Activated naive CD8-positive, alpha-beta T cell treated with anti-CD3 and anti-CD28 coated beads, Interleukin-2, amount 50 U/mL, for 24 hours (primary cell): Measurements from ENCODE around the gene LLGL2.
"Not testable (repeated sequence)": the region's sequence is repeated elsewhere in the genome, so short reads cannot be mapped to it uniquely, and the experiment has no call there.

Source experiments
- ATAC-seq: fragments of 150-1000 bp; cut with Tn5 transposase; one replicate; pipeline ENCODE4 v1.10.0; 2021
- DNase-seq: peaks from one replicate; pipeline ENCODE4 v3.0.0; 2021
- H3K27ac Mint-ChIP-seq: one replicate; pipeline ENCODE4 v1.8.0; 2021; ENCODE audit warnings: mild to moderate bottlenecking, mixed read lengths
- H3K27me3 Mint-ChIP-seq: one replicate; pipeline ENCODE4 v1.8.0; 2021; ENCODE audit warnings: mixed read lengths
- H3K36me3 Mint-ChIP-seq: one replicate; pipeline ENCODE4 v1.8.0; 2021; ENCODE audit warnings: low read depth, mixed read lengths
- H3K4me1 Mint-ChIP-seq: one replicate; pipeline ENCODE4 v1.8.0; 2021; ENCODE audit warnings: mixed read lengths
- H3K4me3 Mint-ChIP-seq: one replicate; pipeline ENCODE4 v1.8.0; 2021; ENCODE audit warnings: mild to moderate bottlenecking, moderate library complexity, mixed read lengths
- H3K9me3 Mint-ChIP-seq: one replicate; pipeline ENCODE4 v1.8.0; 2021; ENCODE audit warnings: mixed read lengths

Gene LLGL2, protein sequence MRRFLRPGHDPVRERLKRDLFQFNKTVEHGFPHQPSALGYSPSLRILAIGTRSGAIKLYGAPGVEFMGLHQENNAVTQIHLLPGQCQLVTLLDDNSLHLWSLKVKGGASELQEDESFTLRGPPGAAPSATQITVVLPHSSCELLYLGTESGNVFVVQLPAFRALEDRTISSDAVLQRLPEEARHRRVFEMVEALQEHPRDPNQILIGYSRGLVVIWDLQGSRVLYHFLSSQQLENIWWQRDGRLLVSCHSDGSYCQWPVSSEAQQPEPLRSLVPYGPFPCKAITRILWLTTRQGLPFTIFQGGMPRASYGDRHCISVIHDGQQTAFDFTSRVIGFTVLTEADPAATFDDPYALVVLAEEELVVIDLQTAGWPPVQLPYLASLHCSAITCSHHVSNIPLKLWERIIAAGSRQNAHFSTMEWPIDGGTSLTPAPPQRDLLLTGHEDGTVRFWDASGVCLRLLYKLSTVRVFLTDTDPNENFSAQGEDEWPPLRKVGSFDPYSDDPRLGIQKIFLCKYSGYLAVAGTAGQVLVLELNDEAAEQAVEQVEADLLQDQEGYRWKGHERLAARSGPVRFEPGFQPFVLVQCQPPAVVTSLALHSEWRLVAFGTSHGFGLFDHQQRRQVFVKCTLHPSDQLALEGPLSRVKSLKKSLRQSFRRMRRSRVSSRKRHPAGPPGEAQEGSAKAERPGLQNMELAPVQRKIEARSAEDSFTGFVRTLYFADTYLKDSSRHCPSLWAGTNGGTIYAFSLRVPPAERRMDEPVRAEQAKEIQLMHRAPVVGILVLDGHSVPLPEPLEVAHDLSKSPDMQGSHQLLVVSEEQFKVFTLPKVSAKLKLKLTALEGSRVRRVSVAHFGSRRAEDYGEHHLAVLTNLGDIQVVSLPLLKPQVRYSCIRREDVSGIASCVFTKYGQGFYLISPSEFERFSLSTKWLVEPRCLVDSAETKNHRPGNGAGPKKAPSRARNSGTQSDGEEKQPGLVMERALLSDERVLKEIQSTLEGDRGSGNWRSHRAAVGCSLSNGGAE

DNA sequence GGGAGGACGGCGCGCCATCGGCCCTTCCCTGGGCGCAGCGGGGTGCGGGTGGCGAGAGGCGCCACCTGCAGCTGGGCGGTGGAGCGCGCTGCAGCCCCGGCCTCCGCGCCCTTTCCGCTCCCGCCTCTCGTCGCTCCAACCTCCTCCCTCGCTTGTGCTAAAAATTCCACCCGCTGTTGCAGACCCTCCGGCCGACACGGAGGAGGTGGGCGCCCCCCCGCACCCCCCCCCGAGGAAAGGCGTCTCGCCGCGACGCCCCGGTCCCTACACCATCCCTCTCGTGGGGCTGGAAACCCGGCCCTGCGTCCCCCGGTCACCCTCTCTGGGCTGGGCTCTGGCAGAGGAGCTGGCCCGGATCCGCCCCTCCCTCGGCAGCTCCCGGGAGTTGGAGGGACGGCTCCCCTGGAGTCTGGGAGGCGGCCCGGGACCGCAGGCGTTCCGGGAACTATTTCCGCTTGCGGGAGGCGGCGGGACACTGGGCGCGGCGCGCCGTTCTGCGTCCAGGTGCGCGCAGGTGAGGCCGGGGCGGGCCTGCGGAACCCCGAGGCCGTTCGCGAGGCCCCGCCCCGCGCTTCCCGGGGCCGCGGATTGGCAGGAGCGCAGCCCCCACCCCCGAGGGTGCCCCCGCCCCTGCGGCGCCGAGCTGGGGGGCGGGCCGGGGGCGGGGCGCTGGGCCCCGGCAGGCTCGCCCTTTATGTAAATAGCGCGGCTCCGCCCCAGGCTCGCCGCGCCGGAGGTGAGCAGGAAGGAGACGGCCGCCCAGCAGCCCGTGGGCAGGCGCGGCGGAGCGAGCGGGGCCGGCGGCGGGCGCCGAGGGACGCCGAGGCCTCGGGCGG, at the start of gene LLGL2:
LLGL2 (plus strand) TSS at position 728 of the 836 bp plus-strand sequence. CDS start 17,730 bp downstream, outside the sequence.
- Mint-ChIP-seq H3K9me3 (no peaks in the 10 kb centered on the region), H3K27ac (no peak within 1 kb of the TSS), H3K27me3 (peaks cover 7% of the 10 kb centered on the region), H3K4me3 (peak within 1 kb of the TSS; percentile 55), H3K36me3 (peaks cover 7% of the 10 kb centered on the region), H3K4me1 (peaks cover 11% of the 10 kb centered on the region)
- ATAC-seq (peak; percentile 83), DNase-seq (peak; percentile 73)

DNA sequence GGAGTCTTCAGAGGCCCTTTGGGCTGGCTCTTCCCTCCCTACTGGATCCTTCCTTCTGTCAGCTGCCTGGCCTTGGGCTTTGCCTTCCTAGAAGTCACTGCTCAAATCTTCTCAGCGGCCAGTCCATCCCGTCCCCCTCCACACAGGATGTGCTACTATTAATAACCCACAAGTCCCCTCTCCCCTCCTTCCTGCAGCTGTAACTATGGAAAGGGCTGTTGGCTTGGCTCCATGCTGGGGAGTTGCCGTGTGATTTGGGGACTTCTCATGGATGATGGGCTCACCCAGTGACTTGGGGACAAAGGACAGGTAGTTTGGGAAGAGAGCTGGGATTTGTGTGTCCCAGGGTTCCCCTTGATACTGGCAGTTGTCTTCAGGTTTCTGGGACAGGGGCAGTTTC, 49.6 kb upstream of the LLGL2 start:
- H3K4me3 Mint-ChIP-seq, result no peak overlapping the region
- no peak overlapping the region for H3K27ac Mint-ChIP-seq
- H3K4me1 Mint-ChIP-seq, result no peaks in the 10 kb centered on the region
- DNase-seq, result no peak
- H3K27me3 Mint-ChIP-seq, result no peaks in the 10 kb centered on the region
- H3K36me3 Mint-ChIP-seq, result peaks cover 10% of the 10 kb centered on the region
- H3K9me3 Mint-ChIP-seq, result no peaks in the 10 kb centered on the region
- no peak for ATAC-seq

DNA sequence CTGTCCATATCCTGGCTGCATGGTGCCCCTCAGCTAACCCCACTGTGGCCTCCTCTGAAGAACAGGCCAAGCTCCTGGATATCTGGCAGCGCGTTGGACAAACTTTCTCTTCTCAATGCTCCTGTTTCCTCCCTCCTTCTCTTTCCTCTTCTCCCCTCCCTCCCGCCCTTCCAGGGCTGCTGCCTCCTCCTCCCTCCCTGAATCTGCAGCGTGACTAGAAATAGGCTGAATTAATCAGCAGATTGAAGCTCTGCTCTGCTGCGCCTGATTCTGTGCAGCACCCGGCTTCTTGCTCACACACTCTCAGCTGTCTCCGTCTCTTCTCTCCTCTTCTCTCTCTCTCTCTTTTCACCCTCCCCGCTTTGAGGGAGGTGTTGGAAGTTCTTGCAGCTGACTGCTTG, 49.2 kb upstream of the LLGL2 start:
- H3K4me3 Mint-ChIP-seq, result no peak overlapping the region
- H3K4me1 Mint-ChIP-seq, result no peaks in the 10 kb centered on the region
- ATAC-seq (no peak), DNase-seq (no peak)
- peaks cover 10% of the 10 kb centered on the region for H3K36me3 Mint-ChIP-seq
- H3K27ac Mint-ChIP-seq, result no peak overlapping the region
- H3K27me3 Mint-ChIP-seq, result no peaks in the 10 kb centered on the region
- H3K9me3 Mint-ChIP-seq, result no peaks in the 10 kb centered on the region

DNA sequence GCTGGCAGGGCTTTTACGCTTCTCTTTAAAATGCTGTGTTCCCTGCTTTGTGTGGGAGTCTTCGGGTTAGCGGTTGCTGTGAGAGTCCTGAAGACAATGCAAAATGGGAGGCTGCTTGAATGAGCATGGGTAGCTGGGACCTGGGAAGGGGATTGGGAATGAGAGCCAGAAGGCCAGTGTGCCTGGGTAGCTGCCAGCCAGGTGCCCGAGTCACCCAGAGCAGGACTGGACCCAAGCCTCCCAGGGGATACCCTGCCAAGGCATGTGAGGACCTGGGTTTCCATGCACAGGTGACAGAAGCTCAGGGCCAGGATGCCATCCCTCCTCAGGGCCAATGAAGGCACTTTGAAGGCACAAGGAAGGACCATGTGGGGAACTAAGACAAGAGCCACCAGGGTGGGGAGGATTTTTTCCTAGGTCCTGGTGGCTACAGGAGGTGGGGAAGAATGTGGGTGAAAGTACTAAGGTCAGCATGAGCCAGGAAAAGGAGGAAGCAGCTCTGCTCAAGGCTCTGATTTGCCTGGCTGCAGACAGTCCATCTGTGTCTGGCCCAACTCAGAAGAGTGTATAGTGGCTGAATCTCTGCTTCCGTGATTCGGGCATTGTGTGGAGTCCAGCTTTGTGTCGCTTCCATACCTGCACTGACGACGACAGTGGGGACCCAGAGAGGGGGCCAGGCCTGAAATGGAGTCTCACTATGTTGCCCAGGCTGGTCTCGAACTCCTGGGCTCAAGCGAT, 48.6 kb upstream of the LLGL2 start:
- Mint-ChIP-seq H3K36me3 (peaks cover 10% of the 10 kb centered on the region), H3K27ac (no peak overlapping the region), H3K27me3 (no peaks in the 10 kb centered on the region), H3K4me1 (no peaks in the 10 kb centered on the region), H3K4me3 (no peak overlapping the region), H3K9me3 (no peaks in the 10 kb centered on the region)
- DNase-seq (no peak), ATAC-seq (no peak)

DNA sequence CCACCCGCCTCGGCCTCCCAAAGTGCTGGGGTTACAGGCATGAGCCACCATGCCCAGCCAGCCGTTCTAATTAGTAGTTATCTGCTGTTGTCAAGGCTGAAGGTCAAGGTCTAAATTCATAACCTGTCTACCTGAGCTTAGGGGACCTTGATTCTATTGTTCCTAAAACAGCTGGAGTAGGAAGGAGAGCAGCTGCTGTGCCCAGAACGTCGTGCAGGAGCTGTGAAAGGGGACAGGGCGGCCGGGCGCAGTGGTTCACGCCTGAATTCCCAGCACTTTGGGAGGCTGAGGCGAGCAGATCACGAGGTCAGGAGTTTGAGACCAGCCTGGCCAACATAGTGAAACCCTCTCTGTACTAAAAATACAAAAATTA, 48.0 kb upstream of the LLGL2 start:
- H3K9me3 Mint-ChIP-seq, result not testable (repeated sequence)

DNA sequence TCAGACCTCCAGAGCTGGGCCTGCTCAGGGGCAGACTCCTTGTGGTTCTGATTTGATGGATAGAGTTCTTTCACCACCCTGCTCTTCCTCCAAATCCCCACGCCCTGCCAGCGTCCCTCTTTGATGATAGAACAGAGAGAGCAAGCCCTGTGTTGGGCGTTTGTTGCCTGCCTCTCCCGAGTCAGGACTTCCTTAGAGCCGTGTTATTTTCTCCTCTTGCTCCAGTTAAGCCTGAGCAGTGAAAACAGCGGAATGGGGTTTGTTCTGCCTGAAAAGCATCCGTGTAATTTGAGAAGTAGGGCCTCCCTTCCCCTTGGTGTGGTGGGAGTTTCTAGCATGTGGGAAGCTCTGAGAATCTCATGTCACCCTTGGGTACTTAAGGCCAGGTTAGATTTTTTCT, 47.0 kb upstream of the LLGL2 start:
- Mint-ChIP-seq H3K4me1 (no peaks in the 10 kb centered on the region), H3K36me3 (peaks cover 2% of the 10 kb centered on the region), H3K4me3 (no peak overlapping the region), H3K27ac (no peak overlapping the region), H3K27me3 (no peaks in the 10 kb centered on the region), H3K9me3 (no peaks in the 10 kb centered on the region)
- DNase-seq (no peak), ATAC-seq (no peak)

More for the DNA sequence above, 48.0 kb upstream of the LLGL2 start:
- H3K27ac Mint-ChIP-seq, ATAC-seq, H3K27me3 Mint-ChIP-seq, DNase-seq, H3K4me1 Mint-ChIP-seq, H3K4me3 Mint-ChIP-seq, H3K36me3 Mint-ChIP-seq: not testable (repeated sequence)

DNA sequence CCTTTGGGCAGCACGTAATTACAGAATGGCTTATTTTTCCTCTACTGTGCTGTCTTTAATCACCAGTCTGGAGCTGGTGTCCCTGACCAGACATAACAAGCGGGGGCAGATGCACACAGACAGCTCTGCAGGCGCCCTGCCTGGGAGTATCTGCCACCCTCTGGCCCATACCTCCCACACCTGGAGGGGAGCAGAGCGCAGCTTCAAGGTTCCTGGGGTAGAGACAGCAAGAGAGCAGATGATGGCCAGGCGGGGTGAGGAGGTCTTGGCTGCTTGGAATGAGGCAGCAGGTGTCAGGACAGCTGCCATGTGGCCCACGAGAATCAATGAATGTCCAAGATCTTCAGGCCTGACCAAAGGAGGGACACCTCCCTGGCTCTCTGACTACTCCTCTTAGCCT, 45.2 kb upstream of the LLGL2 start:
- Mint-ChIP-seq H3K27me3 (no peaks in the 10 kb centered on the region), H3K9me3 (no peaks in the 10 kb centered on the region), H3K4me1 (no peaks in the 10 kb centered on the region), H3K4me3 (no peak overlapping the region), H3K36me3 (peaks cover 2% of the 10 kb centered on the region), H3K27ac (no peak overlapping the region)
- no peak for DNase-seq
- no peak for ATAC-seq

DNA sequence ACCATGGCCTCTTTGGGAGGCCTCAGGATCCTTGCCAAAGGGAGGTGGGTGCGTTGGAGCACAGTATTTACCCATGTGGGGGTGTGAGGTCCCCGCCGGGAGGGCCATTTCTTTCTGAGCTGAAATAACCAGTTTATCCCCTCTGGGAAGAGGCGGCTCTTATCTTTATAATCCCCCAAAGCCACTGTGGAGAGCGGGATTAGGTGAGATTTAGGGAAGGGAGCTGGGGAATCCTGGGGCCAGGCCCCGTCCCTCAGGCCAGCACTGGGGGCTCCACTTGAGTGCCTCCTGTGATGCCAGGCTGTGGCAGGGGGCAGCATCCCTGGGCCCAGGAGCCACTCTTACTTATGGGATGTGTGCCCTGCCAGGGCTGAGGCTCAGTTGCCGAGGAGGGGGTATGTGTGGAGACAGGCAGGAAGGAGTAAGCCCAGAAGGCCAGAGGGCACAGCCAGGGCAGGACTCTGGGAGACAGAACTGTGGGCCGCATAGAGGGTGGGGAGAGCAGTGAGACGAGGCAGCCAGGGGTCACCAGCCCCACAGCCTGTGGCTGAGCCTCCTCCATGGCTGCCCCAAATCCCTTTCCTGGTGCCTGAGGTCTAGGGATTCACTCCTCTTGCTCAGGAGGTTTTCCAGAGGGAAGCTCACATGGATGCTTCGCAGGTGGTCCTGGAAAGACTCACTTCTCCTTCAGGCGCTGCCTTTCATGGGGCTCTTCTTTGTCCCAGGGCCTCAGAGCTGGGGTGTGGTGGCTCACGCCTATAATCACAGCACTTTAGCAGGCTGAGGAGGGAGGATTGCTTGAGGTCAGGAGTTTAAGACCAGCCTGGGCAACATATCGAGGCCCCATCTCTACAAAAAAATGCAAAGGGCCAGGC, 44.1 kb upstream of the LLGL2 start:
- no peaks in the 10 kb centered on the region for H3K9me3 Mint-ChIP-seq
- no peak overlapping the region for H3K27ac Mint-ChIP-seq
- H3K4me1 Mint-ChIP-seq, result peaks cover 3% of the 10 kb centered on the region
- no peak for ATAC-seq
- H3K27me3 Mint-ChIP-seq, result no peaks in the 10 kb centered on the region
- peaks cover 1% of the 10 kb centered on the region for H3K36me3 Mint-ChIP-seq
- H3K4me3 Mint-ChIP-seq, result no peak overlapping the region
- no peak for DNase-seq

DNA sequence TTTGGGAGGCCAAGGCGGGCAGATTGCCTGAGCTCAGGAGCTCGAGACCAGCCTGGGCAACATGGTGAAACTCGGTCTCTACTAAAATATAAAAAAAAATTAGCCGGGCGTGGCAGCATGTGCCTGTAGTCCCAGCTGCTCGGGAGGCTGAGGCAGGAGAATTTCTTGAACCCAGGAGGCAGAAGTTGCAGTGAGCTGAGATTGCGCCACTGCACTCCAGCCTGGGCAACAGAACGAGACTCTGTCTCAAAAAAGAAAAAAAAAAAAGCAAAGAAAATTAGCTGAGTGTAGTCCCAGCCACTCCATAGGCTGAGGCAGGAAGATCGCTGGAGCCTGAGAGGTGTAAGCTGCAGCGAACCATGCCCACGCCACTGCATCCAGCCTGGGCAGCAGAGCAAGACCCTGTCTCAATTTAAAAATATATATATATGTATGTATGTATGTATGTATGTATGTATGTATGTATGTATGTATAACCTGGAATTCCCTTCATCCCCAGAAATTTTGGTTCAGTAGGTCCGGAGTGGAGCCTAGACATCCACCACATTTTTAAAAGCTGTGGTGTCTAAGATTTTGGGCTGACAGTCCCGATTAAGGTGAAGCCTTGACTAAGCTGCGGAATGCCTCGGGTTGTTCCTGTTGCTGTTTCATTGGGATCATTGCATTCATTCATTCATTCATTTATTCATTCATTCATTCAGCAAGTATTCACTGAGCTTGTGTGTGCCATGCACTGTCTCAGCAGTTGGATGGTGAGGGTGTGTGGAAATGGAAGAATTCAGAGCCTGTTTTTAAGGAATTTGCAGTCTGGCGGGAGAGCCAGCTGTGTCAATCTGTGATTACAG, 43.2 kb upstream of the LLGL2 start:
- Mint-ChIP-seq H3K9me3 (no peaks in the 10 kb centered on the region), H3K27ac (no peak overlapping the region)

DNA sequence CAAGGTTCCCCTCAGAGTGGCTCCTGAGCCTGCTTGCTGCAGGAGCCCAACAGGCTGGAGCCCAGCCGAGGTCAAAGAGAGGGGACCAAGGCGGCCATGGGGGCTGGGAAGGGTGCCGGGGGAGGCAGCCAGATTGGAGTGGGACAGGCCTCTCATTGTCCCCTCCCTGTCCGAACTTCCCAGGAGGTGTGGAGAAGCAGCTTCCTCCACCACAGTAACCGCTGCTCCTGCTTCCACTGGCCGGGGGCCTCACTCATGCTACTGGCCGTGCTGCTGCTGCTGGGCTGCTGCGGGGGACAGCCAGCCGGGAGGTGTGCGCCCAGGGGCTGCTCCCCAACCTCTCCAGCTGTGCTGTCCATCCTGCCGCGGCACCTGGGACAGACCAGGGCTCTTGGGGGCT, 39.8 kb upstream of the LLGL2 start:
- ATAC-seq (no peak), DNase-seq (no peak)
- H3K9me3 Mint-ChIP-seq, result no peaks in the 10 kb centered on the region
- H3K4me3 Mint-ChIP-seq, result no peak overlapping the region
- no peak overlapping the region for H3K27ac Mint-ChIP-seq
- no peaks in the 10 kb centered on the region for H3K27me3 Mint-ChIP-seq
- peaks cover 3% of the 10 kb centered on the region for H3K36me3 Mint-ChIP-seq
- peaks cover 20% of the 10 kb centered on the region for H3K4me1 Mint-ChIP-seq

More for the DNA sequence above, 43.2 kb upstream of the LLGL2 start:
- H3K4me3 Mint-ChIP-seq, result no peak overlapping the region
- H3K36me3 Mint-ChIP-seq, result peaks cover 3% of the 10 kb centered on the region
- DNase-seq, result no peak
- no peak for ATAC-seq
- peaks cover 12% of the 10 kb centered on the region for H3K4me1 Mint-ChIP-seq
- no peaks in the 10 kb centered on the region for H3K27me3 Mint-ChIP-seq

DNA sequence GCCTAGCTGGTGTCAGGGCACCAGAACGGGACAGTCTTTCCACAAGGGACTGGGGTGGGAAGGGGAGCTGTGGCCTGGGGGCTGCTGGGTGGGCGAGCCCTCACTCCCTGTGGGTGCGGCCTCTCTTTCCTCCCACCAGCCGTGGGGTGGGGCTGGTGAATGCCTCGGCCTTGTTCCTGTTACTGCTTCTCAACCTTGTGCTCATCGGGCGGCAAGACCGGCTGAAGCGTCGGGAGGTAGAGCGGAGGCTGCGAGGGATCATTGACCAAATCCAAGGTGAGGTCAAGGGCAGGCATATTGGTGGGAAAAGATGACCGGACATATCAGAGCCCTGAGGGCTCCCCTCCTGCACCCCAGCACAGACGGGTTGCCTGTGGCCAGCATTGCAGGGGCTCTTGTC, 39.3 kb upstream of the LLGL2 start:
- H3K4me1 Mint-ChIP-seq, result peaks cover 20% of the 10 kb centered on the region
- DNase-seq, result no peak
- H3K27me3 Mint-ChIP-seq, result no peaks in the 10 kb centered on the region
- no peak for ATAC-seq
- H3K4me3 Mint-ChIP-seq, result no peak overlapping the region
- peaks cover 3% of the 10 kb centered on the region for H3K36me3 Mint-ChIP-seq
- no peaks in the 10 kb centered on the region for H3K9me3 Mint-ChIP-seq
- H3K27ac Mint-ChIP-seq, result peak overlapping the region; percentile 55

DNA sequence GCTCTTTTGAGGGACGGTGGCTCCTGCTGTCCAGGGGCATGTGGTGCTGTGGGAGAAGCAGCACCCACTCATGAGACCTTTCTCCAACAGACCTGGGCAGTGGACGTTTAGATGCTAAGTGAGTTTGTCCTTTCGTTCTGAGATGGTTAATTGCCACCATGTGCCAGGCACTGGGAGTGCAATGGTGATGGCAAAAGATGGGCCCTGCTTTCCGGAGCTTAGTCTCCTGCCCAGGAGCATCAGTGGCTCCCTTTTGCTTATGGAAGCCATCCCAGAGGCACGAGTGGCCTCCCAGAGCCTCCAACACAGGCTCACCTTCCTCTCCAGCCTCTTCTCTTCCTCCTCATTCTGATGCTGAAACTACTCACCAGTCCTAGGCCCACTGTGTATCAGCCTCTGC, 38.5 kb upstream of the LLGL2 start:
- Mint-ChIP-seq H3K9me3 (no peaks in the 10 kb centered on the region), H3K27ac (peak overlapping the region; percentile 98), H3K4me1 (peaks cover 20% of the 10 kb centered on the region), H3K27me3 (no peaks in the 10 kb centered on the region), H3K4me3 (no peak overlapping the region), H3K36me3 (peaks cover 3% of the 10 kb centered on the region)
- ATAC-seq, result no peak
- no peak for DNase-seq
